HEK293 (cell line): ENCODE data around the gene RAB5IF.

ENCODE experiments used
- CTCF ChIA-PET: fragments of 350-600 bp; formaldehyde crosslinking; extraction: SDS; loops from one replicate; lab custom pipeline; 2021; ENCODE audit warnings: antibody characterized with exemption; lab: Yijun Ruan, JAX
- POLR2A ChIA-PET: fragments of 300-600 bp; formaldehyde crosslinking; extraction: SDS; loops from one replicate; lab custom pipeline; 2020; ENCODE audit warnings: antibody characterized with exemption, inconsistent platforms; lab: Yijun Ruan, JAX
- H3K27ac ChIP-seq: fragments of 200-500 bp; sonication (Bioruptor generic); 2 replicates; pipeline ENCODE4 v1.5.1; 2014; ENCODE audit warnings: low read depth, low read length, control low read depth, inconsistent platforms; ENCODE audit errors: extremely low read depth
- H3K36me3 ChIP-seq, 2 experiments: fragments of 200-500 bp in 1 of 2; sonication (Bioruptor generic) in 1 of 2; 1 replicate in 1 of 2; 2 replicates in 1 of 2; pipeline ENCODE4 v1.5.1; 2014 to 2017; ENCODE audit warnings: inconsistent platforms in 2 of 2, low read length in 2 of 2; ENCODE audit not compliant: control insufficient read depth in 2 of 2, insufficient read depth in 1 of 2
- H3K4me1 ChIP-seq: fragments of 200-500 bp; sonication (Bioruptor generic); 2 replicates; pipeline ENCODE4 v1.5.1; 2014; ENCODE audit warnings: mild to moderate bottlenecking, low read length, inconsistent platforms; ENCODE audit not compliant: control insufficient read depth, insufficient read depth
- H3K4me3 ChIP-seq: 2 replicates; pipeline ENCODE4 v1.5.1; 2011; ENCODE audit warnings: low read depth, mild to moderate bottlenecking, control low read depth, low read length, moderate library complexity
- H3K9me3 ChIP-seq: fragments of 200-500 bp; sonication (Bioruptor generic); 2 replicates; pipeline ENCODE4 v1.5.1; 2014; ENCODE audit warnings: low read depth, low read length, inconsistent platforms; ENCODE audit not compliant: control insufficient read depth, insufficient read depth
- BCL11A ChIP-seq: fragments of 450-650 bp; formaldehyde crosslinking; IDR thresholded peaks from 2 replicates; pipeline ENCODE4 v1.5.1; 2016; ENCODE audit warnings: low read depth, missing biosample characterization, missing genetic modification characterization
- SETDB1 ChIP-seq: IDR thresholded peaks from one replicate; pipeline ENCODE4 v1.6.1; 2017; ENCODE audit warnings: mild to moderate bottlenecking, low read length, moderate library complexity, mixed read lengths; ENCODE audit not compliant: insufficient read length
- ZBTB1 ChIP-seq: fragments of 450-650 bp; formaldehyde crosslinking; IDR thresholded peaks from 2 replicates; pipeline ENCODE4 v1.5.1; 2016; ENCODE audit warnings: missing biosample characterization, missing genetic modification characterization
- ZBTB8A ChIP-seq: fragments of 450-650 bp; formaldehyde crosslinking; IDR thresholded peaks from 2 replicates; pipeline ENCODE4 v1.5.1; 2016; ENCODE audit warnings: missing biosample characterization, missing genetic modification characterization
- ZNF132 ChIP-seq: fragments of 450-650 bp; formaldehyde crosslinking; IDR thresholded peaks from 2 replicates; pipeline ENCODE4 v1.5.1; 2017; ENCODE audit warnings: missing biosample characterization, missing genetic modification characterization, borderline replicate concordance
- ZNF214 ChIP-seq: fragments of 450-650 bp; formaldehyde crosslinking; IDR thresholded peaks from 2 replicates; pipeline ENCODE4 v1.5.1; 2017; ENCODE audit warnings: missing biosample characterization, mild to moderate bottlenecking, missing genetic modification characterization, borderline replicate concordance
- ZNF335 ChIP-seq: fragments of 450-650 bp; formaldehyde crosslinking; conservative IDR thresholded peaks from 2 replicates; pipeline ENCODE4 v1.5.1; 2016; ENCODE audit warnings: missing biosample characterization, missing genetic modification characterization
- ZNF658 ChIP-seq: fragments of 450-650 bp; formaldehyde crosslinking; IDR thresholded peaks from 2 replicates; pipeline ENCODE4; 2016; ENCODE audit warnings: missing biosample characterization, missing genetic modification characterization
- ZNF664 ChIP-seq: fragments of 450-650 bp; formaldehyde crosslinking; IDR thresholded peaks from 2 replicates; pipeline ENCODE4 v1.5.1; 2016; ENCODE audit warnings: missing biosample characterization, missing genetic modification characterization
- ZNF747 ChIP-seq: fragments of 450-650 bp; formaldehyde crosslinking; IDR thresholded peaks from 2 replicates; pipeline ENCODE4 v1.5.1; 2016; ENCODE audit warnings: missing biosample characterization, missing genetic modification characterization
- TF ChIP-seq, protein P1 (sequence below): fragments of 450-650 bp; formaldehyde crosslinking; IDR thresholded peaks from 2 replicates; pipeline ENCODE4 v1.5.1; 2016; ENCODE audit warnings: missing biosample characterization, missing genetic modification characterization
- TF ChIP-seq, protein P2 (sequence below): fragments of 450-650 bp; formaldehyde crosslinking; IDR thresholded peaks from 2 replicates; pipeline ENCODE4 v1.5.0; 2017; ENCODE audit warnings: missing biosample characterization, missing genetic modification characterization, borderline replicate concordance
- TF ChIP-seq, protein P3 (sequence below): fragments of 450-650 bp; formaldehyde crosslinking; IDR thresholded peaks from 2 replicates; pipeline ENCODE4 v1.5.1; 2017; ENCODE audit warnings: missing biosample characterization, missing genetic modification characterization
- TF ChIP-seq, protein P4 (sequence below): fragments of 450-650 bp; formaldehyde crosslinking; IDR thresholded peaks from 2 replicates; pipeline ENCODE4 v1.5.1; 2017; ENCODE audit warnings: missing biosample characterization, missing genetic modification characterization

Gene RAB5IF

DNA sequence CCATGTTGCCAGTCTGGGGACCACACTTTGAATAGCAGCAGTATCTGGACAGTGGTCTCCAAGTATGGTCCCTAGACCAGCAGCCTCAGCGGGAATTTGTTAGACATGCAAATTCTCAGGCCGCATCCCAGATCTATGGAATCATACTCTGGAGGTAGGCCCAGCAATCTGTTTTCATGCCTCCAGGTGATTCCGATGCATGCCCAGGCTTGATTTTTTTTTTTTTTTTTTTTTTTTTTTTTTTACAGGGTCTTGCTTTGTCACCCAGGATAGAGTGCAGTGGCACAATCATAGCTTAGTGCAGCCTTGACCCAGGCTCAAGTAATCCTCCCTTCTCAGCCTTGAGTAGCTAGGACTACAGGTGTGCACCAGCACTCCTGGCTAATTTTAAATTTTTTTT is 41.1 kb downstream of the RAB5IF start:
- Histone ChIP-seq H3K9me3 (no peaks in the 10 kb centered on the region), H3K4me1 (no peaks in the 10 kb centered on the region), H3K27ac (no peak overlapping the region), H3K4me3 (no peak overlapping the region), H3K36me3 (peaks cover 0 to 4% of the 10 kb centered on the region in 2 experiments; a peak in 2 of 3 replicates)
- ChIA-PET POLR2A (no interaction called here), CTCF (interaction anchor here (0.7 kb wide), 1 partner anchor 232 kb away, joined by 3 read pairs; no protein-coding TSS in a partner anchor)
- TF ChIP-seq ZBTB1 (tag by site-specific recombination) (no peak), ZNF132 (tag by site-specific recombination) (no peak), ZNF214 (no peak)
- TF ChIP-seq, protein P1, sequence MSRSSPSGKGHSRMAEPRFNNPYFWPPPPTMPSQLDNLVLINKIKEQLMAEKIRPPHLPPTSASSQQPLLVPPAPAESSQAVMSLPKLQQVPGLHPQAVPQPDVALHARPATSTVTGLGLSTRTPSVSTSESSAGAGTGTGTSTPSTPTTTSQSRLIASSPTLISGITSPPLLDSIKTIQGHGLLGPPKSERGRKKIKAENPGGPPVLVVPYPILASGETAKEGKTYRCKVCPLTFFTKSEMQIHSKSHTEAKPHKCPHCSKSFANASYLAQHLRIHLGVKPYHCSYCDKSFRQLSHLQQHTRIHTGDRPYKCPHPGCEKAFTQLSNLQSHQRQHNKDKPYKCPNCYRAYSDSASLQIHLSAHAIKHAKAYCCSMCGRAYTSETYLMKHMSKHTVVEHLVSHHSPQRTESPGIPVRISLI (tag by site-specific recombination), result 0 out of 2 replicates have a peak, but pooled peaks have one; percentile 32
- TF ChIP-seq, protein P2, sequence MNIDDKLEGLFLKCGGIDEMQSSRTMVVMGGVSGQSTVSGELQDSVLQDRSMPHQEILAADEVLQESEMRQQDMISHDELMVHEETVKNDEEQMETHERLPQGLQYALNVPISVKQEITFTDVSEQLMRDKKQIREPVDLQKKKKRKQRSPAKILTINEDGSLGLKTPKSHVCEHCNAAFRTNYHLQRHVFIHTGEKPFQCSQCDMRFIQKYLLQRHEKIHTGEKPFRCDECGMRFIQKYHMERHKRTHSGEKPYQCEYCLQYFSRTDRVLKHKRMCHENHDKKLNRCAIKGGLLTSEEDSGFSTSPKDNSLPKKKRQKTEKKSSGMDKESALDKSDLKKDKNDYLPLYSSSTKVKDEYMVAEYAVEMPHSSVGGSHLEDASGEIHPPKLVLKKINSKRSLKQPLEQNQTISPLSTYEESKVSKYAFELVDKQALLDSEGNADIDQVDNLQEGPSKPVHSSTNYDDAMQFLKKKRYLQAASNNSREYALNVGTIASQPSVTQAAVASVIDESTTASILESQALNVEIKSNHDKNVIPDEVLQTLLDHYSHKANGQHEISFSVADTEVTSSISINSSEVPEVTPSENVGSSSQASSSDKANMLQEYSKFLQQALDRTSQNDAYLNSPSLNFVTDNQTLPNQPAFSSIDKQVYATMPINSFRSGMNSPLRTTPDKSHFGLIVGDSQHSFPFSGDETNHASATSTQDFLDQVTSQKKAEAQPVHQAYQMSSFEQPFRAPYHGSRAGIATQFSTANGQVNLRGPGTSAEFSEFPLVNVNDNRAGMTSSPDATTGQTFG (tag by site-specific recombination), result no peak

DNA sequence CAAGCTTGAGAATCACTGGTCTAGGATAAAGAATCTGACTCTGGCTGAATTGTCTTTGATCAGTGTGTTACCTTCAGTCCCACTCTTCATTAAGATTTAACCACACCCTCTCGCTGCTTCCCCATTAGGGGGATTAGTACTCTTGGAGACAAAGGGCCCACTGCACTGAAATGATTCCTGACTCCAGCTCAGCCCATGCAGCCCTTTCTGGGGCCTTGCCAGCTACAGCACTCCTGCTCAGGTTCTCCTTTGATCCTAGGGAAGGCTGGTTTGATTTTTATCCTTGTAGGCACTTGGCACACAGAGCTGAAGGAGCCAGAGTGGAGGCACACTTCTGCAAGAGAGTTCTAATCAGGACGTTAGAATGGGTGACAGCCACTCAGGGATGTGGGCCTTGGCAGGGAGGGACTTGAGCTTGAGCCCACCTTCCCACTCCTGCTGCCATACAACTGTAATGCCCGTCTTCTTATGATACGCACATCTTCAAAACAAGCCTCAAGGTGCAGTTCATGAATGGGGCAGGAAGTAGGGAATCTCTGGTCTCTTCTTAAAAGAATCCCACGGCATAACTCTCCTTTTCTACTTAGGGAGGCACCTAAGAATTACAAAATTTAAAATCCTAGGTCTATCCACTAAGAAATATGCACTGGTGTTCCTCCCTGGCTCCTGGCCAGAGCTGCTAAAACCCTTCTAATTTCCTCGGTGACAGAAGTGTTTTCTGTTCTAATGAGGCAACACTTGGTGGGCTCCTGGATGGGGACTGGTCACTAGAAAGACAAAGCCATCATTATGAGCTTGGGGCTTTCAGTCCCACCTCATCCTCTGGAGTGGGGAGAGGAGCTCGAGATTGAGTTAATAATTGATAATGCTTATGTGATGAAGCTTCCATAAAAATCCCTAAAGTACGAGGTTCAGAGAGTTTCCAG is 41.9 kb downstream of the RAB5IF start:
- peaks cover 0 to 4% of the 10 kb centered on the region in 2 experiments; a peak in 2 of 3 replicates for H3K36me3 ChIP-seq
- H3K4me3 ChIP-seq, result no peak overlapping the region
- CTCF ChIA-PET, result interaction anchor here (0.7 kb wide), 1 partner anchor 233 kb away, joined by 3 read pairs; no protein-coding TSS in a partner anchor
- TF ChIP-seq ZNF747 (tag by site-specific recombination), result no peak
- TF ChIP-seq ZNF664, result no peak
- TF ChIP-seq, protein P3, sequence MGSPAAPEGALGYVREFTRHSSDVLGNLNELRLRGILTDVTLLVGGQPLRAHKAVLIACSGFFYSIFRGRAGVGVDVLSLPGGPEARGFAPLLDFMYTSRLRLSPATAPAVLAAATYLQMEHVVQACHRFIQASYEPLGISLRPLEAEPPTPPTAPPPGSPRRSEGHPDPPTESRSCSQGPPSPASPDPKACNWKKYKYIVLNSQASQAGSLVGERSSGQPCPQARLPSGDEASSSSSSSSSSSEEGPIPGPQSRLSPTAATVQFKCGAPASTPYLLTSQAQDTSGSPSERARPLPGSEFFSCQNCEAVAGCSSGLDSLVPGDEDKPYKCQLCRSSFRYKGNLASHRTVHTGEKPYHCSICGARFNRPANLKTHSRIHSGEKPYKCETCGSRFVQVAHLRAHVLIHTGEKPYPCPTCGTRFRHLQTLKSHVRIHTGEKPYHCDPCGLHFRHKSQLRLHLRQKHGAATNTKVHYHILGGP (tag by site-specific recombination), result no peak
- TF ChIP-seq, protein P4, sequence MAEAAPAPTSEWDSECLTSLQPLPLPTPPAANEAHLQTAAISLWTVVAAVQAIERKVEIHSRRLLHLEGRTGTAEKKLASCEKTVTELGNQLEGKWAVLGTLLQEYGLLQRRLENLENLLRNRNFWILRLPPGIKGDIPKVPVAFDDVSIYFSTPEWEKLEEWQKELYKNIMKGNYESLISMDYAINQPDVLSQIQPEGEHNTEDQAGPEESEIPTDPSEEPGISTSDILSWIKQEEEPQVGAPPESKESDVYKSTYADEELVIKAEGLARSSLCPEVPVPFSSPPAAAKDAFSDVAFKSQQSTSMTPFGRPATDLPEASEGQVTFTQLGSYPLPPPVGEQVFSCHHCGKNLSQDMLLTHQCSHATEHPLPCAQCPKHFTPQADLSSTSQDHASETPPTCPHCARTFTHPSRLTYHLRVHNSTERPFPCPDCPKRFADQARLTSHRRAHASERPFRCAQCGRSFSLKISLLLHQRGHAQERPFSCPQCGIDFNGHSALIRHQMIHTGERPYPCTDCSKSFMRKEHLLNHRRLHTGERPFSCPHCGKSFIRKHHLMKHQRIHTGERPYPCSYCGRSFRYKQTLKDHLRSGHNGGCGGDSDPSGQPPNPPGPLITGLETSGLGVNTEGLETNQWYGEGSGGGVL (tag by site-specific recombination), result no peak
- no peak for TF ChIP-seq ZNF658
- no peak for TF ChIP-seq SETDB1
- TF ChIP-seq ZNF335 (tag by site-specific recombination), result no peak
- no peak for TF ChIP-seq ZBTB8A (tag by site-specific recombination)
- no peak for TF ChIP-seq BCL11A (tag by site-specific recombination)
- TF ChIP-seq, all 188 proteins: peak for 0
- H3K27ac ChIP-seq, result no peak overlapping the region
- H3K4me1 ChIP-seq, result no peaks in the 10 kb centered on the region
- POLR2A ChIA-PET, result interaction anchor here (0.7 kb wide), 1 partner anchor 41 kb away, joined by 3 read pairs; no protein-coding TSS in a partner anchor
- no peaks in the 10 kb centered on the region for H3K9me3 ChIP-seq
